ENCODE results near the gene SEC63.

GRCh38 chr6:107983811-107984210 is 25.8 kb upstream of the SEC63 start:
- TF ChIP-seq EZH2 (IDR thresholded peaks at IDR 0.05; ENCODE audit: insufficient read depth, poor library complexity, severe bottlenecking) (no peak), EZH2phosphoT487 (IDR thresholded peaks at IDR 0.05; ENCODE audit: insufficient read depth, low read depth) (no peak)
